Natural killer cell (primary cell): ENCODE results near the gene MYO16. TPM values are rescaled to one million over a fixed set of nuclear protein-coding genes. Genes with fewer than 3 reads are reported as not detected.

Experiments
- ATAC-seq, 3 donors: fragments of 150-1000 bp in 2 of 3; fragments of 200-7000 bp in 1 of 3; cut with Tn5 transposase; 1 replicate in 1 of 3; 2 replicates in 2 of 3; pipeline ENCODE4 v1.10.0; 2021; ENCODE audit warnings: mild to moderate bottlenecking in 2 of 3, moderate library complexity in 2 of 3
- DNase-seq, 2 donors: peaks; one replicate each; pipeline versions ENCODE4 v3.0.0 to v3.0.0-alpha.2; 2013 to 2021; ENCODE audit warnings: mixed read lengths in 1 of 2
- H3K27ac ChIP-seq: one replicate; pipeline ENCODE4 v1.5.1; 2013; ENCODE audit warnings: mild to moderate bottlenecking, low read length
- H3K27me3 ChIP-seq: one replicate; pipeline ENCODE4 v1.6.1; 2013; ENCODE audit warnings: low read length; ENCODE audit not compliant: control insufficient read depth, insufficient read depth
- H3K36me3 ChIP-seq: one replicate; pipeline ENCODE4 v1.6.1; 2013; ENCODE audit warnings: low read length; ENCODE audit not compliant: control insufficient read depth, insufficient read depth
- H3K4me1 ChIP-seq: one replicate; pipeline ENCODE4 v1.6.1; 2013; ENCODE audit warnings: low read length; ENCODE audit not compliant: control insufficient read depth, insufficient read depth
- H3K4me3 ChIP-seq: one replicate; pipeline ENCODE4 v1.5.1; 2013; ENCODE audit warnings: low read length
- H3K9me3 ChIP-seq: one replicate; pipeline ENCODE4 v1.6.1; 2013; ENCODE audit warnings: low read length; ENCODE audit not compliant: control insufficient read depth, insufficient read depth
- H3K27ac Mint-ChIP-seq, 2 donors: one replicate each; pipeline ENCODE4 v1.8.0; 2022; ENCODE audit warnings: mild to moderate bottlenecking in 2 of 2, mixed read lengths in 2 of 2, moderate library complexity in 1 of 2
- H3K27me3 Mint-ChIP-seq, 2 donors: one replicate each; pipeline ENCODE4 v1.8.0; 2022; ENCODE audit warnings: low read depth in 2 of 2, mixed read lengths in 2 of 2
- H3K36me3 Mint-ChIP-seq: one replicate; pipeline ENCODE4 v1.8.0; 2022; ENCODE audit warnings: mixed read lengths
- H3K4me1 Mint-ChIP-seq, 2 donors: one replicate each; pipeline ENCODE4 v1.8.0; 2022; ENCODE audit warnings: mixed read lengths in 2 of 2
- H3K4me3 Mint-ChIP-seq: one replicate; pipeline ENCODE4 v1.8.0; 2022; ENCODE audit warnings: mild to moderate bottlenecking, moderate library complexity, mixed read lengths
- H3K9me3 Mint-ChIP-seq, 2 donors: one replicate each; pipeline ENCODE4 v1.8.0; 2022; ENCODE audit warnings: mixed read lengths in 2 of 2
- WGBS: methylation state at CpG from one replicate; pipeline ENCODE4 v1.1.7; 2013; ENCODE audit warnings: missing lambda C conversion rate; ENCODE audit not compliant: insufficient coverage; 5-methylcytosine and 5-hydroxymethylcytosine counted together
- intact Hi-C: fragments of 100-400 bp; cut with micrococcal nuclease; formaldehyde crosslinking; loops from one replicate; pipeline ENCODE4 v1.14.2; 2022
- total RNA-seq, 4 donors: library from RNA; stranded (reverse); fragments of 120-200 nt in 1 of 4; gene quantifications; one replicate each; pipeline versions ENCODE4 v1.2.3 to v1.2.4, GENCODE V29; 2013 to 2022
- TF ChIP-seq, protein P1 (sequence below): fragments of 200-600 bp; IDR thresholded peaks from one replicate; pipeline ENCODE4 v1.8.0; 2022; ENCODE audit warnings: antibody characterized with exemption

Gene MYO16
- total RNA-seq, 3 donors from 2014 or later (not counting 1 experiment from before 2014, with no cell fraction given): 0.28 TPM; not detected in 2

DNA sequence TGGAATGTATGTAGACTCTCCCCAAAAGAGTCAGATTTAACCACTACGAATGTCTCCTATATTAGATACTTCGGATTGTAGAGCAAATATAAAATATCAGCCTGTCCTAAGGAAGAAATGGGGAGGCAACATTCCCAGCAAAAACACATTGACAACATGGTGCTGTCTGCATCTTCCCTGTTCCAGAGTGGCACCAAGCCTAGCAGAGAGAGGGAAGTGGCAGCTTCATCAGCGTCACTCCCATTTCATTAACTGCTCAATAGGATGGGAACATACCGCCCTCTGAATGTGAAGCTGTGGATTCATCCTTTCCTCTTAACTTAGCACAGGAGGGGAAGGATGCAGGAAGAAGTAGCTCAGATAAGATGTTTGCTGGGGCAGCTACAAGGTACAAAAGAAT is 45.4 kb downstream of the MYO16 start:
- Histone ChIP-seq H3K27ac (no peak overlapping the region), H3K4me3 (no peak overlapping the region), H3K27me3 (no peaks in the 10 kb centered on the region), H3K9me3 (no peaks in the 10 kb centered on the region), H3K36me3 (no peaks in the 10 kb centered on the region), H3K4me1 (no peaks in the 10 kb centered on the region)
- Mint-ChIP-seq H3K4me3 (no peak overlapping the region), H3K27ac (no peak overlapping the region), H3K36me3 (no peaks in the 10 kb centered on the region), H3K9me3 (peaks cover 6% of the 10 kb centered on the region in 2 donors), H3K4me1 (no peaks in the 10 kb centered on the region), H3K27me3 (no peaks in the 10 kb centered on the region)
- DNase-seq (no peak), ATAC-seq (no peak)
- TF ChIP-seq, protein P1, sequence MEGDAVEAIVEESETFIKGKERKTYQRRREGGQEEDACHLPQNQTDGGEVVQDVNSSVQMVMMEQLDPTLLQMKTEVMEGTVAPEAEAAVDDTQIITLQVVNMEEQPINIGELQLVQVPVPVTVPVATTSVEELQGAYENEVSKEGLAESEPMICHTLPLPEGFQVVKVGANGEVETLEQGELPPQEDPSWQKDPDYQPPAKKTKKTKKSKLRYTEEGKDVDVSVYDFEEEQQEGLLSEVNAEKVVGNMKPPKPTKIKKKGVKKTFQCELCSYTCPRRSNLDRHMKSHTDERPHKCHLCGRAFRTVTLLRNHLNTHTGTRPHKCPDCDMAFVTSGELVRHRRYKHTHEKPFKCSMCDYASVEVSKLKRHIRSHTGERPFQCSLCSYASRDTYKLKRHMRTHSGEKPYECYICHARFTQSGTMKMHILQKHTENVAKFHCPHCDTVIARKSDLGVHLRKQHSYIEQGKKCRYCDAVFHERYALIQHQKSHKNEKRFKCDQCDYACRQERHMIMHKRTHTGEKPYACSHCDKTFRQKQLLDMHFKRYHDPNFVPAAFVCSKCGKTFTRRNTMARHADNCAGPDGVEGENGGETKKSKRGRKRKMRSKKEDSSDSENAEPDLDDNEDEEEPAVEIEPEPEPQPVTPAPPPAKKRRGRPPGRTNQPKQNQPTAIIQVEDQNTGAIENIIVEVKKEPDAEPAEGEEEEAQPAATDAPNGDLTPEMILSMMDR: no peak
- intact Hi-C loops: no loop called here
- 92% methylated on average over 4 of the region's 4 CpGs for WGBS

DNA sequence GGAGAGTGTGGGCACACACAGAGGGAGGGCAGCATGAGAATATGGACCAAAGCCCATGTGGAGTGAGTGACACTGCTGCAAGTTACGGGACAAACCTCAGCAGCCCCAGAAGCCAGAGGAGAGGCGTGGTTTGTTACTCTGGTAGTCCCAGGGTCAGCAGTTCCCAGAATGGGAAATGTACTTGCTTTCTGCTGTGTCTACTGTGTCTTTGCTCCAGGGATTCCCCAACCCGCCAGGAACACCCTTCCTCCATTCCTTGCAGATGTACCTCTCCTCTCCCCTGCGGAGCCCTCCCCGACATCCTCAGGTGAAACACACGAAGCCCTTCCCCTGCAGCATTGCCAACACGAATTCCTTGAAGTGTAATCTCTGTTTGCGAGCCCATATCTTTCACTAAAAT is 47.2 kb downstream of the MYO16 start:
- Mint-ChIP-seq H3K9me3 (peaks cover 6 to 12% of the 10 kb centered on the region in 2 donors), H3K27me3 (no peaks in the 10 kb centered on the region), H3K27ac (no peak overlapping the region), H3K4me1 (no peaks in the 10 kb centered on the region), H3K4me3 (no peak overlapping the region), H3K36me3 (no peaks in the 10 kb centered on the region)
- Histone ChIP-seq H3K36me3 (no peaks in the 10 kb centered on the region), H3K27me3 (no peaks in the 10 kb centered on the region), H3K9me3 (no peaks in the 10 kb centered on the region), H3K27ac (no peak overlapping the region), H3K4me3 (no peak overlapping the region), H3K4me1 (no peaks in the 10 kb centered on the region)
- intact Hi-C loops: no loop called here
- 71% methylated on average over 8 of the region's 8 CpGs for WGBS
- TF ChIP-seq, protein P1: no peak
- no peak for ATAC-seq
- DNase-seq: no peak

DNA sequence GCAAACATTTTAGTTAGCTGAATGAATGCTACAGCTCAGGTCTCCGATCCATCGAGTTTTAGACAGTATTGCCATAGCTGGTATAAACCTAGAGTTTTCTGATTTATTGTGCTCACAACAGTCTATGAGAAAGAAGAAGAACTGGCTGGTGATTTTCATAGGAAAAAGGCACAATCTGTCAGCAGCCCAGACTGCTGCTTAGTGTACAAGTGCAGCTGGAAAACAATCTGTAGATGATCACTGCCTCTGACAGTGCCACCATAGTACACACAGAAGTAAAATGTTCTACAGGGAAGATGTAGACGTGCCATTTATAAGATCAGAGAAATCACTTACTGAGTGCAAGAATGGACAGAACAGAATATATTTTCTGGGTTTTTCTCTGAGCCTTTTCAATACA is 48.4 kb downstream of the MYO16 start:
- intact Hi-C loops: no loop called here
- Mint-ChIP-seq H3K36me3 (no peaks in the 10 kb centered on the region), H3K9me3 (peaks cover 12% of the 10 kb centered on the region in 2 donors), H3K4me3 (no peak overlapping the region), H3K27ac (no peak overlapping the region), H3K27me3 (no peaks in the 10 kb centered on the region), H3K4me1 (no peaks in the 10 kb centered on the region)
- no peaks in the 10 kb centered on the region for H3K9me3 ChIP-seq
- no peaks in the 10 kb centered on the region for H3K4me1 ChIP-seq
- H3K27me3 ChIP-seq: no peaks in the 10 kb centered on the region
- DNase-seq (no peak), ATAC-seq (no peak)
- WGBS: 92% methylated on average over 3 of the region's 3 CpGs
- no peaks in the 10 kb centered on the region for H3K36me3 ChIP-seq
- no peak overlapping the region for H3K27ac ChIP-seq
- TF ChIP-seq, protein P1: no peak
- H3K4me3 ChIP-seq: no peak overlapping the region

DNA sequence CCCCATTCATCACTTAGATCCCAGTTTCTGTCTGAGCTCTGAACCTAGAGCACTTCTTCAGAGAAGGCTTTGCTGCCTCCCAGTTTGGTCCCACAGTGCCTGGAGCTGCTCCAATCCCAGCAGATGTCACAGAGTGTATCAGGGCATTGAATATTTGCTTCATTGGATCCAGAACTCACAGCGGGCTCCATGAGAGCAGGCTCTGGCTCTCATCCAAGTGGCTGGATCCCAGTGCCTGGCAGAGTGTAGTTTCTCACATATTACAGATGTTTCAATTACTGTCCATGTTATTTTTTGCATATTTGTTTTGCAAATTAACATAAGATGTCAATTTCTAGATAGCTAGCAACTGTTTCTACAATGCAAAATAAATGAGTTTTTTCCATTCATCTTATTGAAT is 50.6 kb downstream of the MYO16 start:
- intact Hi-C loops: no loop called here
- Histone ChIP-seq H3K36me3 (no peaks in the 10 kb centered on the region), H3K4me3 (no peak overlapping the region), H3K4me1 (no peaks in the 10 kb centered on the region), H3K27ac (no peak overlapping the region), H3K27me3 (no peaks in the 10 kb centered on the region), H3K9me3 (no peaks in the 10 kb centered on the region)
- Mint-ChIP-seq H3K27me3 (no peaks in the 10 kb centered on the region), H3K9me3 (peaks cover 10 to 11% of the 10 kb centered on the region in 2 donors), H3K36me3 (no peaks in the 10 kb centered on the region), H3K27ac (no peak overlapping the region), H3K4me1 (no peaks in the 10 kb centered on the region), H3K4me3 (no peak overlapping the region)
- ATAC-seq (no peak), DNase-seq (no peak)
- TF ChIP-seq, protein P1: no peak
- WGBS: 88% methylated on average over 1 of the region's 1 CpG
